Fibroblast of villous mesenchyme (primary cell): Measurements from ENCODE around the gene AKT1. TPM values are rescaled to one million over a fixed set of nuclear protein-coding genes. Genes with fewer than 3 reads are reported as not detected.
"Not testable (repeated sequence)": the region's sequence is repeated elsewhere in the genome, so short reads cannot be mapped to it uniquely, and the experiment has no call there.

ENCODE experiments used
- DNase-seq: peaks from one replicate; pipeline ENCODE4 v3.0.0-alpha.2; 2010; ENCODE audit warnings: low read depth
- H3K4me3 ChIP-seq: 2 replicates; pipeline ENCODE4 v1.5.1; 2011; ENCODE audit warnings: low read depth, mild to moderate bottlenecking, low read length
- CTCF ChIP-seq: IDR thresholded peaks from 2 replicates; pipeline ENCODE4 v1.5.1; 2012; ENCODE audit warnings: low read depth, mild to moderate bottlenecking, low read length; ENCODE audit not compliant: insufficient read depth
- total RNA-seq: library from RNA; depleted of rRNA; stranded (reverse); fragments of >200 nt; gene quantifications from 2 replicates; pipeline ENCODE4 v1.2.3, GENCODE V29; 2012

AKT1 gene
- total RNA-seq, 1 donor, result 233 TPM

- no peak for TF ChIP-seq CTCF
- no peak for DNase-seq
- H3K4me3 ChIP-seq, result no peak overlapping the region
Observed at GRCh38 chr14:104730487-104730886, 65.1 kb downstream of the AKT1 start.

- no peak overlapping the region for H3K4me3 ChIP-seq
- DNase-seq, result no peak
- no peak for TF ChIP-seq CTCF
Observed at GRCh38 chr14:104729835-104730181, 65.7 kb downstream of the AKT1 start.

DNA sequence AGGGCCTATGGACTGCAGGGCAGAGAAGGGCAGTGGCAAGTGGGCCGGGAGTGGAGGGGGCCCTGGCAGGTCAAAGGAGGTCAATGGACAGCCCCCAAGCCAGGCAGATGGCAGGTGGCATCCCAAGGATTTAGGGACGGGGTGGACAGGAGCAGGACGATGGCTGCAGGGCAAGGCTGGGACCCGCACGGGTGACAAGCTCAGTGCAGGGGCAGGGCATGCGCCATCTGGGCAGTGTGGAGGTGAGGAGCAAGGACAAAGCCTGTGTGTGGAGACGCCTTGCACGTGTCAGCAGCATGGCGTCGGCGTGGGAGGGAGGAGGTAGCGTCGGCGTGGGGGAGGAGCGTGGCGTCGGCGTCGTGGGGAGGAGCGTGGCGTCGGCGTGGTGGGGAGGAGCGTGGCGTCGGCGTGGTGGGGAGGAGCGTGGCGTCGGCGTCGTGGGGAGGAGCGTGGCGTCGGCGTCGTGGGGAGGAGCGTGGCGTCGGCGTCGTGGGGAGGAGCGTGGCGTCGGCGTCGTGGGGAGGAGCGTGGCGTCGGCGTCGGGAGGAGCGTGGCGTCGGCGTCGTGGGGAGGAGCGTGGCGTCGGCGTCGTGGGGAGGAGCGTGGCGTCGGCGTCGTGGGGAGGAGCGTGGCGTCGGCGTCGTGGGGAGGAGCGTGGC is 66.2 kb downstream of the AKT1 start:
- DNase-seq, H3K4me3 ChIP-seq: not testable (repeated sequence)

GRCh38 chr14:104728631-104729030 is 66.9 kb downstream of the AKT1 start:
- no peak for TF ChIP-seq CTCF
- no peak overlapping the region for H3K4me3 ChIP-seq
- no peak for DNase-seq

DNA sequence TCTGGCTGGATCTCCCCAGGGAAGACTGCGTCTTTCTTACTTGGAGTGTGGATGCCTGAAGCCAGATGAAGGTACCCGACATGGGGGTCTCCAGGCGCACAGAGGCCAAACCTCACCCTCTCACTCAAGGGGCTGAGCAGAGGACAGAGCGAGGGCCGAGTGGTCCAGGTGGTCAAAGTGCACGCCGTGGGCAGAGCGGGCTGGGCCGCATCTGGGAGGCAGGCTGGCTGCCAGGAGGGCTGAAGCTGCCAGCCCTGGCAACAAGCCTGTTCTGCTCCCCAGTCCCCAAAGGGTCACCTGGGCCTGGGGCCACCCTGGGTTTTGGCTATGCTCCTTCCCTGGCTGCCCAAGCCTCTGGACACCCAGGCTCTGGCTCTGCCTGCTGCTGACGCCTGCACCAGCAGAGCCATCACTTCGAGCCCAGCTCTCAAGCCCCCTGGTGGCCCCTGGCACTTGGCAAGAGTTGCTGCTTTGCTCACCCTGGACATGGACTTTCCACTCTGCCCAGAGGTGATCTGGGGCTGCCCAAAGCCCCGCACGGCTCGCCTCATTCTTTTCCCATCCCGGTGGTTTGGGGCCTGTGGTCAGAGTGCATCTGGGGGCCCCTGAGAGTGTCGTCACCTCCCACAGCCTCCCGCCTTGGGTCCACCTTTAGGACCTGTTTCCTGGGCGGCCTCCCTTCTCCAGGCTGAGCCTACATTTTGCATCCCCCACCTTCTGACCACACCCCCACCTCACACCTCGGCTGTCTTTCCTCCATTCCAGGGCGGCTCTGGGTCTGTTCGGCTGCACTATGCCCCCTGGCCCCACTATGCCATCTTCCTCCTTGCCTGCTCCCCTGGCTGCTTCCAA is 68.7 kb downstream of the AKT1 start:
- peak; percentile 11 for TF ChIP-seq CTCF
- no peak for DNase-seq
- H3K4me3 ChIP-seq, result no peak overlapping the region

GRCh38 chr14:104725772-104726548 is 69.6 kb downstream of the AKT1 start:
- no peak for DNase-seq
- no peak for TF ChIP-seq CTCF
- H3K4me3 ChIP-seq, result no peak overlapping the region
